ENCODE measurements around the gene NAA10. TPM values are rescaled to one million over a fixed set of nuclear protein-coding genes. Genes with fewer than 3 reads are reported as not detected.
A peak's percentile ranks its signal among the peaks of the same experiment; 100 is the strongest.

The NAA10 gene
- polyA plus RNA-seq, 2 of the 4 experiments (the other 2 are of a cell fraction): 63.5 to 230 TPM

GRCh38 chrX:153970357-153971123, 35.7 kb upstream of the NAA10 start:
- peak overlapping the region; percentile 99 to 100 for H3K27ac ChIP-seq
- H3K4me1 ChIP-seq: peaks cover 35% of the 10 kb centered on the region
- DNase-seq (ENCODE audit: low read depth in 1 of 2, low spot score in 1 of 2) (peak in 1 of 2 experiments; percentile 76), FAIRE-seq (no peak), ATAC-seq (peak in 1 of 2 experiments; percentile 49; a peak in 3 of 6 replicates)
- no peaks in the 10 kb centered on the region for H3K9me3 ChIP-seq
- peak overlapping the region; percentile 99 for H3K4me2 ChIP-seq
- H3K4me3 ChIP-seq: peak overlapping the region; percentile 100
- ChIA-PET POLR2A (interaction anchor here (1.0 to 1.7 kb wide), 5 partner anchors 11 to 76 kb away, joined by 3 to 6 read pairs (median 4); partner anchors contain the start of gene NAA10), CTCF (interaction anchor here (1.1 to 4.5 kb wide), 7 partner anchors 9 to 25 kb away, joined by 3 to 33 read pairs (median 5); no protein-coding TSS in a partner anchor)
- WGBS (ENCODE audit: missing lambda C conversion rate): 2% methylated on average over 38 of the region's 49 CpGs
- TF ChIP-seq, protein P1, sequence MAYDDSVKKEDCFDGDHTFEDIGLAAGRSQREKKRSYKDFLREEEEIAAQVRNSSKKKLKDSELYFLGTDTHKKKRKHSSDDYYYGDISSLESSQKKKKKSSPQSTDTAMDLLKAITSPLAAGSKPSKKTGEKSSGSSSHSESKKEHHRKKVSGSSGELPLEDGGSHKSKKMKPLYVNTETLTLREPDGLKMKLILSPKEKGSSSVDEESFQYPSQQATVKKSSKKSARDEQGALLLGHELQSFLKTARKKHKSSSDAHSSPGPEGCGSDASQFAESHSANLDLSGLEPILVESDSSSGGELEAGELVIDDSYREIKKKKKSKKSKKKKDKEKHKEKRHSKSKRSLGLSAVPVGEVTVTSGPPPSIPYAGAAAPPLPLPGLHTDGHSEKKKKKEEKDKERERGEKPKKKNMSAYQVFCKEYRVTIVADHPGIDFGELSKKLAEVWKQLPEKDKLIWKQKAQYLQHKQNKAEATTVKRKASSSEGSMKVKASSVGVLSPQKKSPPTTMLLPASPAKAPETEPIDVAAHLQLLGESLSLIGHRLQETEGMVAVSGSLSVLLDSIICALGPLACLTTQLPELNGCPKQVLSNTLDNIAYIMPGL (CRISPR knock-in tag; IDR thresholded peaks at IDR 0.05; ENCODE audit: borderline replicate concordance): no peak
- no peak for TF ChIP-seq RFX5 (IDR thresholded peaks at IDR 0.05)
- TF ChIP-seq CEBPB (IDR thresholded peaks at IDR 0.05): no peak
- TF ChIP-seq POLR2AphosphoS2 (conservative IDR thresholded peaks at IDR 0.05; ENCODE audit: low read length): no peak
- no peak for TF ChIP-seq E2F6 (IDR thresholded peaks at IDR 0.05; ENCODE audit: borderline replicate concordance, low read depth)
- TF ChIP-seq MAFK (IDR thresholded peaks at IDR 0.05; ENCODE audit: partially characterized antibody): no peak
- TF ChIP-seq CHD2 (IDR thresholded peaks at IDR 0.05; ENCODE audit: low read length, partially characterized antibody): no peak
- TF ChIP-seq ESRRA (IDR thresholded peaks at IDR 0.05; ENCODE audit: borderline replicate concordance, low read length): no peak
- TF ChIP-seq, protein P2, sequence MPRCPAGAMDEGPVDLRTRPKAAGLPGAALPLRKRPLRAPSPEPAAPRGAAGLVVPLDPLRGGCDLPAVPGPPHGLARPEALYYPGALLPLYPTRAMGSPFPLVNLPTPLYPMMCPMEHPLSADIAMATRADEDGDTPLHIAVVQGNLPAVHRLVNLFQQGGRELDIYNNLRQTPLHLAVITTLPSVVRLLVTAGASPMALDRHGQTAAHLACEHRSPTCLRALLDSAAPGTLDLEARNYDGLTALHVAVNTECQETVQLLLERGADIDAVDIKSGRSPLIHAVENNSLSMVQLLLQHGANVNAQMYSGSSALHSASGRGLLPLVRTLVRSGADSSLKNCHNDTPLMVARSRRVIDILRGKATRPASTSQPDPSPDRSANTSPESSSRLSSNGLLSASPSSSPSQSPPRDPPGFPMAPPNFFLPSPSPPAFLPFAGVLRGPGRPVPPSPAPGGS (IDR thresholded peaks at IDR 0.05): 0 out of 3 replicates have a peak, but pooled peaks have one; percentile 10
- peak; percentile 67 for TF ChIP-seq KDM5A (IDR thresholded peaks at IDR 0.05)
- TF ChIP-seq POLR2A (IDR thresholded peaks at IDR 0.05; ENCODE audit: low read length): peak; percentile 12; the same call in 1 of the 2 replicates
- no peak for TF ChIP-seq CHD4 (IDR thresholded peaks at IDR 0.05; ENCODE audit: borderline replicate concordance)
- TF ChIP-seq NPAS2 (CRISPR knock-in tag; IDR thresholded peaks at IDR 0.05; ENCODE audit: borderline replicate concordance): no peak
- TF ChIP-seq HDAC2 (IDR thresholded peaks at IDR 0.05): no peak
- no peak for TF ChIP-seq HES2 (IDR thresholded peaks at IDR 0.05)
- TF ChIP-seq MYC (IDR thresholded peaks at IDR 0.05; ENCODE audit: borderline replicate concordance, low read length): no peak
- TF ChIP-seq, protein P3, sequence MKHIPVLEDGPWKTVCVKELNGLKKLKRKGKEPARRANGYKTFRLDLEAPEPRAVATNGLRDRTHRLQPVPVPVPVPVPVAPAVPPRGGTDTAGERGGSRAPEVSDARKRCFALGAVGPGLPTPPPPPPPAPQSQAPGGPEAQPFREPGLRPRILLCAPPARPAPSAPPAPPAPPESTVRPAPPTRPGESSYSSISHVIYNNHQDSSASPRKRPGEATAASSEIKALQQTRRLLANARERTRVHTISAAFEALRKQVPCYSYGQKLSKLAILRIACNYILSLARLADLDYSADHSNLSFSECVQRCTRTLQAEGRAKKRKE (CRISPR knock-in tag; IDR thresholded peaks at IDR 0.05; ENCODE audit: low read depth): no peak
- TF ChIP-seq FOXS1 (CRISPR knock-in tag; IDR thresholded peaks at IDR 0.05): no peak
- no peak for TF ChIP-seq ZSCAN20 (CRISPR knock-in tag; IDR thresholded peaks at IDR 0.05)
- TF ChIP-seq FOSB (CRISPR knock-in tag; IDR thresholded peaks at IDR 0.05): no peak
- no peak for TF ChIP-seq JUNB (IDR thresholded peaks at IDR 0.05)
- no peak for TF ChIP-seq FOSL2 (IDR thresholded peaks at IDR 0.05)
- no peak for TF ChIP-seq FOSL2 (CRISPR knock-in tag; IDR thresholded peaks at IDR 0.05)
- no peak for TF ChIP-seq RARB (CRISPR knock-in tag; IDR thresholded peaks at IDR 0.05)
- 0 out of 2 replicates have a peak, but pooled peaks have one; percentile 7 for TF ChIP-seq TP53 (CRISPR knock-in tag; IDR thresholded peaks at IDR 0.05)
- no peak for TF ChIP-seq JUN (IDR thresholded peaks at IDR 0.05)
- TF ChIP-seq ZNF302 (CRISPR knock-in tag; IDR thresholded peaks at IDR 0.05): no peak
- no peak for TF ChIP-seq SREBF2 (IDR thresholded peaks at IDR 0.05)
- no peak for TF ChIP-seq BHLHE40 (IDR thresholded peaks at IDR 0.05; ENCODE audit: low read depth, low read length)
- TF ChIP-seq, protein P4, sequence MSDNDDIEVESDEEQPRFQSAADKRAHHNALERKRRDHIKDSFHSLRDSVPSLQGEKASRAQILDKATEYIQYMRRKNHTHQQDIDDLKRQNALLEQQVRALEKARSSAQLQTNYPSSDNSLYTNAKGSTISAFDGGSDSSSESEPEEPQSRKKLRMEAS (IDR thresholded peaks at IDR 0.05): peak; percentile 60
- no peak for TF ChIP-seq SMC3 (IDR thresholded peaks at IDR 0.05)
- no peak for TF ChIP-seq RAD21 (conservative IDR thresholded peaks at IDR 0.05 in 1 of 2, IDR thresholded peaks at IDR 0.05 in 1 of 2)
- no peak for TF ChIP-seq HEYL (CRISPR knock-in tag; IDR thresholded peaks at IDR 0.05)
- TF ChIP-seq PHF8 (IDR thresholded peaks at IDR 0.05; ENCODE audit: borderline replicate concordance, low read depth): no peak
- no peak for TF ChIP-seq NR3C1 (IDR thresholded peaks at IDR 0.05)
- no peak for TF ChIP-seq ZC3H11A (IDR thresholded peaks at IDR 0.05)
- no peak for TF ChIP-seq MAZ (IDR thresholded peaks at IDR 0.05; ENCODE audit: borderline replicate concordance, low read depth, low read length)

Data from A549 (cell line).